PFSK-1 (cell line): ENCODE results near the gene GPC4.

ENCODE experiments used
- POLR2AphosphoS5 ChIP-seq: IDR thresholded peaks from 2 replicates; pipeline ENCODE4 v1.6.1; 2012; ENCODE audit warnings: low read depth, mild to moderate bottlenecking, control low read depth, low read length, moderate library complexity
- SIN3A ChIP-seq: IDR thresholded peaks from 2 replicates; pipeline ENCODE4 v1.6.1; 2012; ENCODE audit warnings: mild to moderate bottlenecking, low read length, moderate library complexity, borderline replicate concordance; ENCODE audit not compliant: insufficient read depth
- TAF1 ChIP-seq: IDR thresholded peaks from 2 replicates; pipeline ENCODE4 v1.6.1; 2012; ENCODE audit warnings: low read length, control low read depth, borderline replicate concordance; ENCODE audit not compliant: insufficient read depth

- TF ChIP-seq TAF1, result no peak
- no peak for TF ChIP-seq POLR2AphosphoS5
- no peak for TF ChIP-seq SIN3A
Measured at GRCh38 chrX:133418588-133418987, 3.3 kb upstream of the GPC4 start.
